GM21737 (cell line): ENCODE results near the gene TMEM44.

Experiments
- ATAC-seq: cut with Tn5 transposase; IDR thresholded peaks from one replicate; pipeline ENCODE4 v1.9.1; 2021; ENCODE audit warnings: mild to moderate bottlenecking, moderate library complexity; ENCODE audit not compliant: unreplicated experiment

The TMEM44 gene

DNA sequence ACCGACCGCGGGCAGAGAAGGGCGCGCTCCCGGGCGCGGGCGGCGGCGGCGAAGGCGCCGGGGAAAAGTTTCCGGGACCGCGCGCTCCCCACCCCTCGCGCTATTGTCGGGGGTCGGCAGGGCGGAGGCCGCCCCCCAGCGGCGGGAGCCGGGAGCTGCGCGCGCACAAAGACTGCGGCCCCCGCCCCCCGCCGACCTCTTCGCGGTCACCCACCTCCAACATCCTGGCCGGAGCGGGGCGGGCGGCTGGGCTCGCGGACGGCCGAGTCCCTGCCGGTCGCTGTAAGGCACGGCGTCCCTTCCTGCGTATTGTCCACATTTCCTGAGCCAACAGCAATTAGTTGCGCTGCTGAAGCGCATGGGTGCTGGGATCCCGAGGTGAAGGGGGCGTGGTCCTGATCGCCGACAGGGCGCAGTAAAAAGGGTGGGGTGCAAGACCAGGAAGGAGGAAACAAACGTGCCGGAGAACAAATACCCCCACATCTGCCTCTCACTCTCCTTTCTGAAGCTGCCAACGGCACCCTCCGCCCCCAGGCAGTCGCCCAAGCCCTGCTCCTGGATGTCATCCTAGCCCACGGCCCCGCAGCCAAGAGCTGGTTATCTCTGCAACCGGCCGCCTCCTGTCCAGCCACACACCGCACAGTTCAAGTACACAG is at the start of gene TMEM44:
Gene TMEM44 (minus strand): TSS at position 71 of the 656 bp plus-strand sequence. CDS start 204 bp downstream, outside the sequence.
- peak; percentile 80 for ATAC-seq

- ATAC-seq, result peak; percentile 49
Measured at GRCh38 chr3:194682694-194683310, 49.6 kb upstream of the TMEM44 start.

- no peak for ATAC-seq
Measured at GRCh38 chr3:194682189-194682693, 49.0 kb upstream of the TMEM44 start.

DNA sequence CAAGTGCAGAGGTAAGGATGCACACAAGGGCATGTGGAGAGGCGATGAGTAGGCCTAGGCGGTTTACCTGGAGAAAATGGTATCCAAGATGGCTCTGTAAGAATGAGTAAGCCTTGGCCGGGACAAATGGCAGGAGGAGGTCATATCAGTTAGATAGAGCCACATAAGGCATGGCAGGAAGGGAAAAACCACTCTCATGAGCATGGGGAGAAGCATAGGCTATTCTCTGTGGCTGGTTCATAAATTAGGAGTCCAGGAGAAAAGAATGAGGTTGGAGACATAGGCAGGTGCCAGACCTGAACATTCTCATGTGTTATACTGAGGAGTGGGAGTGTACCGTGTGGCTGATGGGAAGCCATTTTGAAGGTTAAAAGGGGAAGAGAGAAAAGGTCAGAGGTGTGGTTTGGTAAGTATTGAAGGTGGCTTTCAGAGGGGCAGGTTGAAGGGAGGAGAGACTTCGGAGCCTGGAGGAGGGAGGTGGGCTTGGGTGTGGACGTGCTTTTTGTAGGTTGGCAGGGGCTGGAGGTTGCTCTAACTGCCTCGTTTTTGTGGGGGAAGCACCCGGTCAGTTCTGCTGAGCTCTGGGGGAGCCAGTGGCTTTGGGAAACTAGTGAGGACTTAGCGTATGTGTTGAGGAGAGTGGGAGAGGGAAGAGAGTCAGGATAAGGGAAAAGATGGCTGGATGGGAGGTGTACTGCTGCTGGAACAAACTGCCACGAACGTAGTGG is 47.8 kb upstream of the TMEM44 start:
- ATAC-seq, result no peak

DNA sequence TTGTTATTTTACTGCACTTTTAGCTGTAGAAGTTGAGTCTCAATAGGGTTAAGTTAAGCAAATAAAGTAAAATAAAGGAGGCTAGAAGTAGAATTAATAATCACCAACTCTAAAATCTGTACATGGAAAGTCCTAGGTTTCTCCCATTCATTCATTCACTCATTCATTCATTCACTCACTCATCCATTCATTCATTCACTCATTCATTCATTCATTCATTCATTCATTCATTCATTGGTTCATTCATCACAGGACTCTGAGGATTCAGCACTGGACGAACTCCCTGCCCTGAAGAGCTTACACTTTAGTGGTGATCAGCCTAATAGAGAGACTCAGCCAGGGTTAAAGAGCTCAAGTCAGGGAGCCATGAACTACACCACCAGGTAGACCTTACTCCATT is 43.3 kb upstream of the TMEM44 start:
- ATAC-seq, result no peak

DNA sequence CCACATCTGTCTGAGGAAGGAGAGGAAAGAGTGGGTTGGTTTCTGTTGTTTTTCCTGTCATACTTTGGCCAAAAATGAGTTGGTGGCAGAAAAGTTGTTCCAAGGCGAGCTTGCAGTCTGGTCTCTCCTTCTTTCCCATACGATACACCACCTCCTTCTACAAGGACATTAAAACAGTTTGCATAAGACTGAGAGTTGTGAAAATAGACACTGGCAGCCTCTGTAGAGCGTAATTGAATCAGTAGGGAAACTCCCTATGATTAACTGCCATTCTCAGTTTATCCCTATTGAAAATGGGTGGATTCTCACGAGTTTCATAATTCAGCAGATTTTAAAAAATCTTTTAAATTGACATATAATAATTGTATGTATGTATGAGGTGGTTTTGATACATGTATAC is 42.5 kb upstream of the TMEM44 start:
- no peak for ATAC-seq

GRCh38 chr3:194675081-194675640 is 41.9 kb upstream of the TMEM44 start:
- no peak for ATAC-seq

DNA sequence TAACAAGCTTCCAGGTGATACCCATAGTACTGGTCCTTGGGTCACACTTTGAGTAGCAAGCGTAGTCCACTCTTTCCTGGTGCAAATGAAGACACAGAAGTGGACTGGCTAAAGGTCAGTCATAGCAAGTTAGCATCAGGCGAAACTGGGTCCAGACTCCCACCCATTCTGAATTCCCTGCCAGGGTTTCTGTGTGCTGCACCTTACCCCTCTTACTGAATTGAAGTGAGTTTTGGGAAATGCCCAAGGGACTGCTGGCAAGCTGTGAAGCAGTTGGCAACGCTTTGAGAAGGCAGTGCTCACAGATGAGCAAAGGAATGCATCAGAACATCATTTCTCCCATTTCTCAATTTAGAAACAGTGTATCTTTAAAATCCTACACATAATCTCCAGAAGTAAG is 40.5 kb upstream of the TMEM44 start:
- ATAC-seq, result no peak

GRCh38 chr3:194672876-194673275 is 39.7 kb upstream of the TMEM44 start:
- no peak for ATAC-seq

DNA sequence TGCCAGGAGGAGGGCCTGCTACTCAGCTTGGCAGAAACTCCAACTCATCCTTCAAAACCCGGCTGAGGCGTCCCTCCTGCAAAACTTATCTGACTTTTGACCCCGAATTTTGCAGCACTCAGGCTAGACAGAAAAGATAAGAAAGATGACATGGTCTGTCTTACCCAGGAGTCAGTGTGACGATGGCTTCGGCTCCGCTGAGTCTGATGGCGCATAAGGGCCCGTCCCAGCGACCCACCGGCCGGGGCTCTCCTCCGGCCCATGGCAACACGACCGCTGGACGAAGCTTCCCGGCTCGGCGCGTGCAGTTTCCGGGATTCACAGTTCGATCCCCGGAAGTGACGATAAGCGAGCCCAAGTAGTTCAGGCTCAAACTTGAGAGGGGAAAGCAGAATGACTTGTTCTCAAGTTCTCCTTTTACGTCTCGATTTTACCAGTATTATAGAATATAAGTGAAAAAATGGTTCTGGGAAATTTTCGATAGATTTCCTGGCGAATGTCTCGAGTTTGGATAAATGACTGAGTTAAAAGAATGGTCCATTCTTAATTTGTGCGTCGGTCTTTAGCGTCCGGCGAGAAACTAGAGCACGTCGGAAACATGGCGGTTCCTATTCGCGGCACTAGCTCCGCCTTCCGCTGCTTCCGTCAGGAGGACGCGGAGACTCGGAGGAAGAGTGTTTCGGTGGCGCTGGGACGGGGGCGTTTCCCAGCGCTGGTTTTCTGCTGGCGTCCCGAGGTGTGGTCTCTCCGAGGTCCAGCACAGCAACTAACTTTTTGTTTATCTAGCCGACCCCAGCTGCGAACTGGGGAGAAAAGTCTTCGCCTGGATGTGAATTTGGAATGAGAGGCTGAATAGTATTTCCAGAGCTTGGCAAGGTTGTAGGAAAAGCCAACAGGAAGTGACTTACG is 38.9 kb upstream of the TMEM44 start, which contains the start of gene LSG1:
Gene LSG1 (minus strand): TSS at position 292 of the 909 bp plus-strand sequence. CDS start 29 bp downstream, at position 263.
- ATAC-seq, result peak; percentile 80

GRCh38 chr3:194671511-194671899 is 38.3 kb upstream of the TMEM44 start:
- ATAC-seq, result peak; percentile 16

GRCh38 chr3:194667363-194667762 is 34.1 kb upstream of the TMEM44 start:
- ATAC-seq, result no peak

DNA sequence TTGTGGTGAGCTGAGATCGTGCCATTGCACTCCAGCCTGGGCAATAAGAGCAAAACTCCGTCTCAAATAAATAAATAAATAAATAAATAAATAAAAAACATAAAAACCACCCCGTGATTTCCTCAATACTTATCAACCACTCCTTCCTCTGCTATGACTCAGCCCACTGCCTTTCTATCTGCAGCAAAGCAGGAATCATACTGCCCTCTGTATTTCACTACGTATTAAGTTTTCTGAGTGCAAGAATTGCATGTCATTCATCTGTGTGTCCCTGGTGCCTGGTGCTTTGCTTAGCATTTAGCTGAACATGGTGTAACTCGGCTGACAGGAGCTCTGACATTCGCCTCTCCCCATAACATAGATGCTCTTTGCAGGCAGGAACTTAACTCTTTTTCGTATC is 31.6 kb upstream of the TMEM44 start:
- no peak for ATAC-seq

- no peak for ATAC-seq
Measured at GRCh38 chr3:194661946-194662345, 28.7 kb upstream of the TMEM44 start.

GRCh38 chr3:194661374-194661773 is 28.2 kb upstream of the TMEM44 start:
- no peak for ATAC-seq

DNA sequence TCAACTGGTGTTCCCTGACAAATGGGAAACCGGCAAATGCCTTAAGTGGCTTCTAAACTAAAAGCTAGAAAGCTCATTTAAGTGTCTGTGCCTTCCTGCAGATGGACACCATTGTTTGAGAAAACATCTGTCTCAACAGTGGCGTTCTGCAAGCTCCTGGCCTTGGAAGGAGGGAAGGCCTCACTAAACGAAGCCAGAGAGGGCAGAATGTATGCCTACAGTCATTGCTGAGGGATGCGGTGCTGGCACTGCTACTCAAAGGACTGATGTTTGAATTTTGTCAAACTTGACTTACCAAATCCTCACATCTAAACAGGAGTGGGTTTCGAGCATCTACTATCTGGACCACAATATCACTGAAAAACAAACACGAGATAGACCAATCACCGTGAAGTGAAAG is 26.6 kb upstream of the TMEM44 start:
- ATAC-seq, result no peak

- ATAC-seq, result no peak
Measured at GRCh38 chr3:194658477-194659242, 25.4 kb upstream of the TMEM44 start.

DNA sequence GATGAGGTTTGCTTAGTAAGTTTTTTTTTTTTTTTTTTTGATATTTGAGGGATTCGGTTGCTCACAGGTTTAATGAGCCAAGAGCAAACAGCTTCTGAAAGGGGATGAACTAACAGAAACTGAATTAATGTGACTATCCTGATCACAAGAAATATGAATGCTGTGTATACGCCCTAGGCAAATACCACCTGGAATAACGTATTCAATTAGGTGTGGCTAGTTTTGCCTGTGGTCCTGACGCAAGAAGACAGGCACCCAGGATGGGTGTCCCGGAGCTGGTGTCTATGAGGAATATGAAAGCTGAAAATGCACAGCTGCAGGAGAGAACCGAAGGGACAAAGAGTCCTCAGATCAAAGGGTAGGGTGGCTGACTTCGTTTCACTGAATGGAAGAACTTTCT is 24.2 kb upstream of the TMEM44 start:
- ATAC-seq, result no peak

GRCh38 chr3:194654443-194654842 is 21.2 kb upstream of the TMEM44 start:
- peak; percentile 76 for ATAC-seq

- no peak for ATAC-seq
Measured at GRCh38 chr3:194647747-194648146, 14.5 kb upstream of the TMEM44 start.
